ENCODE data around the gene AHSA1.

AHSA1 gene

GRCh38 chr14:77482422-77482821 is 24.5 kb downstream of the AHSA1 start:
- TF ChIP-seq, protein P1, sequence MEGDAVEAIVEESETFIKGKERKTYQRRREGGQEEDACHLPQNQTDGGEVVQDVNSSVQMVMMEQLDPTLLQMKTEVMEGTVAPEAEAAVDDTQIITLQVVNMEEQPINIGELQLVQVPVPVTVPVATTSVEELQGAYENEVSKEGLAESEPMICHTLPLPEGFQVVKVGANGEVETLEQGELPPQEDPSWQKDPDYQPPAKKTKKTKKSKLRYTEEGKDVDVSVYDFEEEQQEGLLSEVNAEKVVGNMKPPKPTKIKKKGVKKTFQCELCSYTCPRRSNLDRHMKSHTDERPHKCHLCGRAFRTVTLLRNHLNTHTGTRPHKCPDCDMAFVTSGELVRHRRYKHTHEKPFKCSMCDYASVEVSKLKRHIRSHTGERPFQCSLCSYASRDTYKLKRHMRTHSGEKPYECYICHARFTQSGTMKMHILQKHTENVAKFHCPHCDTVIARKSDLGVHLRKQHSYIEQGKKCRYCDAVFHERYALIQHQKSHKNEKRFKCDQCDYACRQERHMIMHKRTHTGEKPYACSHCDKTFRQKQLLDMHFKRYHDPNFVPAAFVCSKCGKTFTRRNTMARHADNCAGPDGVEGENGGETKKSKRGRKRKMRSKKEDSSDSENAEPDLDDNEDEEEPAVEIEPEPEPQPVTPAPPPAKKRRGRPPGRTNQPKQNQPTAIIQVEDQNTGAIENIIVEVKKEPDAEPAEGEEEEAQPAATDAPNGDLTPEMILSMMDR (IDR thresholded peaks at IDR 0.05; ENCODE audit: insufficient read depth, low read depth, low read length, missing control alignments) = no peak
- no peak for DNase-seq (ENCODE audit: low read depth)

DNA sequence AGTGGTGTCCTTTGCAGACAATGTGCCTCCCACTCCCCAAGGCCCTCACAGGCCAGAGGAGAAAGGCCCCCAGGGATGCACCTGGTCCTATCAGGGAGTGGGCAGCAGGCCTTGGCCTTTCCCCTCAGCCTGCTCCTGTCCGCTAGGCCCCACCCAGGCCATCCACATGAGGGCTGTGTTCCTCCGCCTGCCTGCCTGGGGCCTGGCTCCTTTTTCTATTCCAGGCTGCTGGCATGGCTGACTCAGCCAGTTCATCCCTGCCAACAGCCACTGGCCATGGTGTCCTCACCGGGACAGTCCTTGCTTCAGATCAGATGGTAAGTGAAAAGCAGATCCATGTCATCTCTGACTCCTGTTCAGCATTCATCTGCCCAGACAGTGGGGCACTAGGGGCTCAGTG is 27.4 kb downstream of the AHSA1 start:
- TF ChIP-seq, protein P1 (IDR thresholded peaks at IDR 0.05; ENCODE audit: insufficient read depth, low read depth, low read length, missing control alignments) = no peak
- DNase-seq (ENCODE audit: low read depth) = no peak
- H3K4me3 ChIP-seq (ENCODE audit: low read depth, low read length) = no peak overlapping the region

More at GRCh38 chr14:77482422-77482821, 24.5 kb downstream of the AHSA1 start:
- no peak overlapping the region for H3K4me3 ChIP-seq (ENCODE audit: low read depth, low read length)

- DNase-seq (ENCODE audit: low read depth) = no peak
- TF ChIP-seq, protein P1 (IDR thresholded peaks at IDR 0.05; ENCODE audit: insufficient read depth, low read depth, low read length, missing control alignments) = no peak
Measured at GRCh38 chr14:77485901-77486678, 28.2 kb downstream of the AHSA1 start.

GRCh38 chr14:77488558-77488957 is 30.7 kb downstream of the AHSA1 start:
- DNase-seq (ENCODE audit: low read depth) = no peak
- TF ChIP-seq, protein P1 (IDR thresholded peaks at IDR 0.05; ENCODE audit: insufficient read depth, low read depth, low read length, missing control alignments) = no peak
- no peak overlapping the region for H3K4me3 ChIP-seq (ENCODE audit: low read depth, low read length)

More at GRCh38 chr14:77485901-77486678, 28.2 kb downstream of the AHSA1 start:
- no peak overlapping the region for H3K4me3 ChIP-seq (ENCODE audit: low read depth, low read length)

DNA sequence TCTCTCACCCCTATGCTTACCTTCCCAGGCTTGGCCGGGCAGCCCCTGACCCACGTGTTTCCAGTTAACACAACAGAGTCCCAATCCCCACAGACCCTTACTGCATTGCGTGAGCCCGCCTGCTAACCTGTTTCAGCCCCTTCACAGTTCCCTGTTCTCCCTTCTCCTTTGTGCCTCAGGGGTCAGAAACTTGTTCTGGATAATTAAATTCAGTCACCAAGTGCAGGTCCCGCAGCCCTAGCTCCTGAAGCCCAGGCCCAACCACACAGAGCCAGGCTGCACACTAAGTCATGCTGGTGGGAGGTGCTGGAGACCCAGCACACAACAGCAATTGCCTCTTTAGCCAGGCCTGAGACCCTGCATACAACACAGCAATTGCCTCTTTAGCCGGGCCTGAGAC is 31.1 kb downstream of the AHSA1 start:
- TF ChIP-seq, protein P1 (IDR thresholded peaks at IDR 0.05; ENCODE audit: insufficient read depth, low read depth, low read length, missing control alignments) = no peak
- DNase-seq (ENCODE audit: low read depth) = no peak
- no peak overlapping the region for H3K4me3 ChIP-seq (ENCODE audit: low read depth, low read length)

DNA sequence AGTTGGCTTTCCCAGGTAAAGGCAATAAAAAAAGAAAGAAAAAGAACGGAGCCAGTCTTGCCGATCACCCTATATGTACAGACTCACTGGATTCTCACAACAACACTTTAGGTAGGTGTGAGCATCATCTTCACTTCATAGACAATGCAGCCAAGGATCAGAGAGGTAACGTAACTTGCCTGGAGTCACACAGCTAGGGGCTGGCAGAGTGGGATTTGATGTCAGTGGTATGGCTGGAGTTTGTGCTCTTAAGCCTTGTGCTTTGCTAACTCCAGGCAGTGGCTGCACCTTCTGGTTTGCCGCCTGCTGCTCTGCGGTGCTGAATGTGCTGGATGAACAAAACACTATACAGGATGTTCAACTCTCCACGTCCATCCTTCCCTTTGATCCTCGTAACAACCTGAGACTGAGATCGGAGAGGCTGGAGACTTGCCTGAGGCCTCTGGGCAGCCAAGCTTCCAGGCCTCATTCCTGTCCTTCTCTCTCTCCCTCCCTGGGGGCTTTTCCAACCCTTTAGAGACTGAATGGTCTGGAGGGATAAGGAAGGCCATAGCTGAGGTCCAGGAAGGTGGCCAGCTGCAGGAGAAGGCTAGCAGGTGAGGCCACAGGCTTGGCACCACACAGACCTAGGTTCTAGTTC is 32.6 kb downstream of the AHSA1 start:
- H3K4me3 ChIP-seq (ENCODE audit: low read depth, low read length) = no peak overlapping the region
- no peak for DNase-seq (ENCODE audit: low read depth)
- TF ChIP-seq, protein P1 (IDR thresholded peaks at IDR 0.05; ENCODE audit: insufficient read depth, low read depth, low read length, missing control alignments) = no peak

Data from GM12865 (cell line).